Activated B cell treated with CpG ODN at 0.5 μM for 24 hours (primary cell): ENCODE measurements around the gene TFDP1. TPM values are rescaled to one million over a fixed set of nuclear protein-coding genes. Genes with fewer than 3 reads are reported as not detected.
"Not testable (repeated sequence)": the region's sequence is repeated elsewhere in the genome, so short reads cannot be mapped to it uniquely, and the experiment has no call there.

Experiments used
- ATAC-seq: fragments of 200-7000 bp; cut with Tn5 transposase; one replicate; pipeline ENCODE4 v1.10.0; 2021; ENCODE audit warnings: low read depth, mild to moderate bottlenecking, moderate library complexity
- CTCF ChIA-PET: fragments of 350-600 bp; sonication (Branson Sonifier 250); formaldehyde crosslinking; loops from one replicate; lab custom pipeline; 2021; ENCODE audit warnings: antibody characterized with exemption; lab: Charles Lee
- POLR2A ChIA-PET: fragments of 350-600 bp; sonication (Branson Sonifier 250); formaldehyde crosslinking; loops from one replicate; lab custom pipeline; 2021; ENCODE audit warnings: antibody characterized with exemption; lab: Charles Lee
- DNase-seq: peaks from one replicate; pipeline ENCODE4 v3.0.0; 2022
- H3K27ac Mint-ChIP-seq: one replicate; pipeline ENCODE4 v1.8.0; 2020; ENCODE audit warnings: mixed read lengths
- H3K27me3 Mint-ChIP-seq: one replicate; pipeline ENCODE4 v1.8.0; 2021; ENCODE audit warnings: mixed read lengths
- H3K36me3 Mint-ChIP-seq: one replicate; pipeline ENCODE4 v1.8.0; 2021; ENCODE audit warnings: low read depth, mixed read lengths
- H3K4me1 Mint-ChIP-seq: one replicate; pipeline ENCODE4 v1.8.0; 2021; ENCODE audit warnings: mixed read lengths
- H3K4me3 Mint-ChIP-seq: one replicate; pipeline ENCODE4 v1.8.0; 2020; ENCODE audit warnings: mild to moderate bottlenecking, mixed read lengths
- H3K9me3 Mint-ChIP-seq: one replicate; pipeline ENCODE4 v1.8.0; 2020; ENCODE audit warnings: mixed read lengths
- intact Hi-C: fragments of 100-400 bp; cut with micrococcal nuclease; formaldehyde crosslinking; loops from one replicate; pipeline ENCODE4 v1.15.1; 2024
- total RNA-seq: library from RNA; stranded (reverse); gene quantifications from 2 replicates; pipeline ENCODE4 v1.2.3, GENCODE V29; 2022
- TF ChIP-seq, protein P1 (sequence below): fragments of 200-600 bp; IDR thresholded peaks from one replicate; pipeline ENCODE4 v1.8.0; 2022; ENCODE audit warnings: antibody characterized with exemption, mild to moderate bottlenecking

The TFDP1 gene
- total RNA-seq, 1 donor from 2014 or later, result 54.3 TPM

- Mint-ChIP-seq H3K27me3 (peaks cover 9% of the 10 kb centered on the region), H3K4me3 (no peak overlapping the region), H3K27ac (no peak overlapping the region), H3K9me3 (no peaks in the 10 kb centered on the region), H3K4me1 (peaks cover 11% of the 10 kb centered on the region), H3K36me3 (no peaks in the 10 kb centered on the region)
- TF ChIP-seq, protein P1, sequence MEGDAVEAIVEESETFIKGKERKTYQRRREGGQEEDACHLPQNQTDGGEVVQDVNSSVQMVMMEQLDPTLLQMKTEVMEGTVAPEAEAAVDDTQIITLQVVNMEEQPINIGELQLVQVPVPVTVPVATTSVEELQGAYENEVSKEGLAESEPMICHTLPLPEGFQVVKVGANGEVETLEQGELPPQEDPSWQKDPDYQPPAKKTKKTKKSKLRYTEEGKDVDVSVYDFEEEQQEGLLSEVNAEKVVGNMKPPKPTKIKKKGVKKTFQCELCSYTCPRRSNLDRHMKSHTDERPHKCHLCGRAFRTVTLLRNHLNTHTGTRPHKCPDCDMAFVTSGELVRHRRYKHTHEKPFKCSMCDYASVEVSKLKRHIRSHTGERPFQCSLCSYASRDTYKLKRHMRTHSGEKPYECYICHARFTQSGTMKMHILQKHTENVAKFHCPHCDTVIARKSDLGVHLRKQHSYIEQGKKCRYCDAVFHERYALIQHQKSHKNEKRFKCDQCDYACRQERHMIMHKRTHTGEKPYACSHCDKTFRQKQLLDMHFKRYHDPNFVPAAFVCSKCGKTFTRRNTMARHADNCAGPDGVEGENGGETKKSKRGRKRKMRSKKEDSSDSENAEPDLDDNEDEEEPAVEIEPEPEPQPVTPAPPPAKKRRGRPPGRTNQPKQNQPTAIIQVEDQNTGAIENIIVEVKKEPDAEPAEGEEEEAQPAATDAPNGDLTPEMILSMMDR, result no peak
- no peak for DNase-seq
- intact Hi-C loops, result no loop called here
- ChIA-PET CTCF (interaction anchor here (1.0 to 2.0 kb wide), 2 partner anchors 11 to 620 kb away, joined by 3 to 9 read pairs; no protein-coding TSS in a partner anchor), POLR2A (no interaction called here)
- ATAC-seq, result no peak
Measured at GRCh38 chr13:113562844-113563243, 21.7 kb upstream of the TFDP1 start.

DNA sequence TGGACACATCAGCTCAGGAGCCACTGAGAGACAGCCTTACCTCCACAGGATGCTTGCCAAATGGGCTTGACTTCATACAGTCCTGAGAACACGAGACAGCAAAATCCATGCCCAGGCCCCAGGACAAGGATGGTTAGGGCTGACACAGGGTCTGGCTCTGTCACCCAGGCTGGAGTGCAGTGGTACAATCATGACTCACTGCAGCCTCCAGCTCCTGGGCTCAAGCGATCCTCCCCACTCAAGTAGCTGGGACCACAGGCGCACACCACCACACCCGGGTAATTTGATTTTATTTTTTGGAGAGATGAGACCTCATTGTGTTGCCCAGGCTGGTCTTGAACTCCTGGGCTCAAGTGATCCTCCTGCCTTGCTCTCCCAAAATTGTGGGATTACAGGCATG lies 21.0 kb upstream of the TFDP1 start:
- peak; percentile 4 for DNase-seq
- peaks cover 11% of the 10 kb centered on the region for H3K27me3 Mint-ChIP-seq
- intact Hi-C loops, H3K36me3 Mint-ChIP-seq, H3K4me3 Mint-ChIP-seq, H3K4me1 Mint-ChIP-seq, H3K27ac Mint-ChIP-seq, ATAC-seq, POLR2A ChIA-PET, H3K9me3 Mint-ChIP-seq: not testable (repeated sequence)
- CTCF ChIA-PET, result interaction anchor here (2.0 kb wide), 1 partner anchor 621 kb away, joined by 9 read pairs; no protein-coding TSS in a partner anchor

GRCh38 chr13:113564331-113565023 lies 20.1 kb upstream of the TFDP1 start:
- no peak for ATAC-seq

DNA sequence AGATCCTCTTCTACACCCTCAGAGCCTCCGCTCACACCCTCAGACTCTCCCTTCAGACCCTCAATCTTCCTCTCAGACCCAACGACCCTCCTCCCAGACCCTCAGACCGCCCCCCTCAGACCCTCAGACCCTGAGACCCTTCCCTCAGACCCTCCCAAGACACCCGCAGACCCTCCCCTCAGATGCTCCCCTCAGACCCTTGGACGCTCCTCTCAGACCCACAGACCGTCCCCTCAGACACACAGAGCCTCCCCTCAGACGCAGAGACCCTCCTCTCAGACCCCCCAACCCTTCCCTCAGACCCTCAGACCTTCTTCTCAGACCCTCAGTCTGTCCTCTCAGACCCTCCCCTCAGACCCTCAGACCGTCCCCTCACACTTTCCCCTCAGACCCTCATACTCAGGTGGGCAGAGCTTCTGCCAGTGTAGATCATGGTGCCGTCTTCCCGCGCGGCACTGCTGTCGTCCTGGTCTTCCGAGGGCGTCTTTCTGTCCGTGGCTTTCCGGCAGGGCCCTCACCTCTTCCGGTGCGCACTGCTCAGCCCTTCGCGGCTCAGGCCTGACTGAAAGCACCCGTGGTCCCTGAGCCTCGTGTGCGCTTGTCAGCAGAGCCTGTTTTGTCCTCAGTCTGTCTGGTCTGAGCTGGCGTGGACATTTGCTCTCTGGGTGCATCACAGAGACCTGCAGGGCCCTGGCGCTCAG lies 18.9 kb upstream of the TFDP1 start:
- Mint-ChIP-seq H3K27me3 (peaks cover 19% of the 10 kb centered on the region), H3K4me1 (no peaks in the 10 kb centered on the region), H3K4me3 (no peak overlapping the region), H3K27ac (peak overlapping the region; percentile 35), H3K36me3 (no peaks in the 10 kb centered on the region), H3K9me3 (no peaks in the 10 kb centered on the region)
- ATAC-seq, result no peak
- DNase-seq, result peak; percentile 7
- CTCF ChIA-PET, result no interaction called here
- POLR2A ChIA-PET, result no interaction called here
- intact Hi-C loops, result no loop called here
- TF ChIP-seq, protein P1, result no peak

More at GRCh38 chr13:113564331-113565023, 20.1 kb upstream of the TFDP1 start:
- no peak overlapping the region for H3K27ac Mint-ChIP-seq
- no peaks in the 10 kb centered on the region for H3K36me3 Mint-ChIP-seq
- intact Hi-C loops, result no loop called here
- ChIA-PET CTCF (no interaction called here), POLR2A (no interaction called here)
- no peaks in the 10 kb centered on the region for H3K4me1 Mint-ChIP-seq
- H3K27me3 Mint-ChIP-seq, result peaks cover 17% of the 10 kb centered on the region
- H3K4me3 Mint-ChIP-seq, result no peak overlapping the region
- TF ChIP-seq, protein P1, result no peak
- no peak for DNase-seq
- no peaks in the 10 kb centered on the region for H3K9me3 Mint-ChIP-seq

GRCh38 chr13:113566227-113566561 lies 18.4 kb upstream of the TFDP1 start:
- POLR2A ChIA-PET, result no interaction called here
- no peaks in the 10 kb centered on the region for H3K4me1 Mint-ChIP-seq
- H3K27me3 Mint-ChIP-seq, result peaks cover 19% of the 10 kb centered on the region
- ATAC-seq, result no peak
- intact Hi-C loops, result no loop called here
- TF ChIP-seq, protein P1, result no peak
- no peak for DNase-seq
- H3K27ac Mint-ChIP-seq, result no peak overlapping the region
- CTCF ChIA-PET, result no interaction called here
- H3K9me3 Mint-ChIP-seq, result no peaks in the 10 kb centered on the region
- no peak overlapping the region for H3K4me3 Mint-ChIP-seq
- no peaks in the 10 kb centered on the region for H3K36me3 Mint-ChIP-seq
